Activated CD8-positive, alpha-beta memory T cell treated with anti-CD3 and anti-CD28 coated beads, Interleukin-2, amount 10 ng/mL, durations not matched to agents 7 days and 5 days (primary cell): ENCODE data around the gene TTLL8. TPM values are rescaled to one million over a fixed set of nuclear protein-coding genes. Genes with fewer than 3 reads are reported as not detected.

Experiments
- ATAC-seq: fragments of 150-1000 bp; cut with Tn5 transposase; one replicate; pipeline ENCODE4 v1.10.0; 2021; ENCODE audit warnings: moderate library complexity
- CTCF ChIA-PET: fragments of 350-600 bp; sonication (Branson Sonifier 250); formaldehyde crosslinking; loops from one replicate; lab custom pipeline; 2021; ENCODE audit warnings: antibody characterized with exemption; lab: Charles Lee
- DNase-seq: peaks from one replicate; pipeline ENCODE4 v3.0.0-alpha.2; 2020
- H3K27ac Mint-ChIP-seq: one replicate; pipeline ENCODE4 v1.8.0; 2021; ENCODE audit warnings: mild to moderate bottlenecking, mixed read lengths
- H3K27me3 Mint-ChIP-seq: one replicate; pipeline ENCODE4 v1.8.0; 2021; ENCODE audit warnings: mixed read lengths
- H3K36me3 Mint-ChIP-seq: one replicate; pipeline ENCODE4 v1.8.0; 2021; ENCODE audit warnings: mild to moderate bottlenecking, mixed read lengths
- H3K4me1 Mint-ChIP-seq: one replicate; pipeline ENCODE4 v1.8.0; 2021; ENCODE audit warnings: mixed read lengths
- H3K4me3 Mint-ChIP-seq: one replicate; pipeline ENCODE4 v1.8.0; 2021; ENCODE audit warnings: mild to moderate bottlenecking, moderate library complexity, mixed read lengths
- H3K9me3 Mint-ChIP-seq: one replicate; pipeline ENCODE4 v1.8.0; 2022; ENCODE audit warnings: low read depth, mixed read lengths
- total RNA-seq, 2 experiments: library from RNA; stranded (reverse); gene quantifications; one replicate each; pipeline ENCODE4 v1.2.3, GENCODE V29; 2021

The TTLL8 gene
- total RNA-seq, 2 experiments from 2014 or later, result not detected

DNA sequence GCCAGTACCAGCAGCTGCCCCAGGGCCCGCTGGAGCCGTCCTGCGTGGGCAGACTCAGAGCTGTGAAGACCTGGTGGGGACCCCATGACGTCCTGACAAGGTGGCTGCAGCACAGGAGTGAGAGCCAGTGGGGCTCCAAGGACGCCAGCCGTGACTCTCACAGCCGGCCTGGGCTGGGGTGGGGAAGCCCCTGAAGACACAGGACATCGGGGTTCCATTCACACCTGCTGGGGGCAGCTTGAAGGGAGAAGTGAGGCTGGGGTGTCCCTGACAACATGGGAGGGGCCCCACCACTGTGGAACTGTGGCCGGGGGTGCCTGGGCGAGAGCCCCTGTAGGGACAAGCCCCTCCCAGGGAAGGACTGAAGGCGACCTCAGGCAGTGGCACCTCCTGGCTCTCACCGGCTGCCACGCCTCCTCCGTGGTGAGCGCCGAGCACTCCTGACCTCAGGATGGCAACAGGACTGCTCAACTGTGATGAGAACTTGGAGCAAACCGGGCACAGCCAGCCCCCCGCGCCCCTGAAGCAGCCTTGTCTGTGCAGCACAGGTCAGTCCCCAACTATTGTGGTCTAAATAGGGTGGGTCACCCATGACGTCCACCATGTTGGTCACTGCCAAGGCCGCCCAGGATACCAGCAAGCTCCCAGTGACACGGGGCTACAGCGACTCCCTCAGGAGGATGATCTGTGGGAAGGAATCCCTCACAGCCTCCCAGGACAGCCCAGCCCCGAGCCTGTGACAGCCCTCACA lies 22.8 kb downstream of the TTLL8 start:
- H3K4me1 Mint-ChIP-seq, result peaks cover 10% of the 10 kb centered on the region
- no peaks in the 10 kb centered on the region for H3K36me3 Mint-ChIP-seq
- CTCF ChIA-PET, result interaction anchor here (1.2 kb wide), 1 partner anchor 268 kb away, joined by 4 read pairs; no protein-coding TSS in a partner anchor
- H3K27ac Mint-ChIP-seq, result no peak overlapping the region
- peaks cover 2% of the 10 kb centered on the region for H3K27me3 Mint-ChIP-seq
- H3K9me3 Mint-ChIP-seq, result no peaks in the 10 kb centered on the region
- ATAC-seq, result no peak
- DNase-seq, result no peak
- no peak overlapping the region for H3K4me3 Mint-ChIP-seq

DNA sequence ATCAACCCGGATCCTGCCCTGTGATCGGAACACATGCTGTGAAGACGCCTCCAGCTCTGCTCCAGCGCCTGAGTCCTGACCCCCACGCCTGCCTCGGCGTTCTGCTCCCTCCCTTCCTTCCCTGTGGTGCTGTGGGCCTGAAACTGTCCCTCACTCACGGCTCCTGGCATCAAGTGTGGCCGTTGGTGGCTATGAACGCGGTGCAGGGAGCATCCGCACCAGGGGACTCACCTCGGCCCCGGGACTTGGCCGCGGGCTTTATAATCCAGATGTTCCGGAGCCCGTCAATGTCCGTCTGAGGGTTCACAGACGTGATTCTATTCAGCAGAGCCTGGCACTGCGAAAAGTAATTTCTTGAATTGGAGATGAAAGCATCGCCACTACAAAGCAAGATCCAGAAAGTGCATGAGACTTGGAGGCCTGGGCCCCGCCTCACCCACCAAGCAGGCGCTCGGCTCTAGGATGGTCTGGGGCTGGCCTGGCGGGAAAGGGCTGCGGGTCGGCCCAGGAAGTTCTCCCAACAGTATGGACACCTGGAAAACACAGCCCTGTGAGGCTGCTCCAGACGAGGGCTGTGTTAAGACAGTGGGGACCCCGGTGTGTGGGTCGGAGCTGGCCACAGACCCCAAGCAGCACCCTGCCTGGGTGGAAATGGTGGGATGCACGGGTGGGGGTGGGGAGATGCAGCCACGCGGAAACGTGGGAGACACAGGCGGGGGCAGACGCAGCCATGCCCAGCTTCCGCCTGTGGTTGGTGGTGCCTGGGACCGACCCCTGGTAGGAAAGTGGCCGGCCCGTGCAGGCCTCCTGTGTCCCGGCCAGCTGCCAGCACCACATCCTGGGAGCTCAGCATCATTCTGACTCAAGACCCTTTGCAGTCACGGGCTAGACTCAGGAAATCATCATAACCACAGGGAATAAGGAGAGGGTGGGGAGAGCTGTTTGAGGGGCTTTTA lies 23.7 kb downstream of the TTLL8 start:
- H3K9me3 Mint-ChIP-seq, result no peaks in the 10 kb centered on the region
- CTCF ChIA-PET, result interaction anchor here (1.2 kb wide), 2 partner anchors 267 kb away, joined by 3 to 4 read pairs; no protein-coding TSS in a partner anchor
- H3K36me3 Mint-ChIP-seq, result no peaks in the 10 kb centered on the region
- no peak for ATAC-seq
- H3K27me3 Mint-ChIP-seq, result peaks cover 2% of the 10 kb centered on the region
- H3K27ac Mint-ChIP-seq, result no peak overlapping the region
- H3K4me1 Mint-ChIP-seq, result peaks cover 10% of the 10 kb centered on the region
- peak; percentile 61 for DNase-seq
- no peak overlapping the region for H3K4me3 Mint-ChIP-seq

DNA sequence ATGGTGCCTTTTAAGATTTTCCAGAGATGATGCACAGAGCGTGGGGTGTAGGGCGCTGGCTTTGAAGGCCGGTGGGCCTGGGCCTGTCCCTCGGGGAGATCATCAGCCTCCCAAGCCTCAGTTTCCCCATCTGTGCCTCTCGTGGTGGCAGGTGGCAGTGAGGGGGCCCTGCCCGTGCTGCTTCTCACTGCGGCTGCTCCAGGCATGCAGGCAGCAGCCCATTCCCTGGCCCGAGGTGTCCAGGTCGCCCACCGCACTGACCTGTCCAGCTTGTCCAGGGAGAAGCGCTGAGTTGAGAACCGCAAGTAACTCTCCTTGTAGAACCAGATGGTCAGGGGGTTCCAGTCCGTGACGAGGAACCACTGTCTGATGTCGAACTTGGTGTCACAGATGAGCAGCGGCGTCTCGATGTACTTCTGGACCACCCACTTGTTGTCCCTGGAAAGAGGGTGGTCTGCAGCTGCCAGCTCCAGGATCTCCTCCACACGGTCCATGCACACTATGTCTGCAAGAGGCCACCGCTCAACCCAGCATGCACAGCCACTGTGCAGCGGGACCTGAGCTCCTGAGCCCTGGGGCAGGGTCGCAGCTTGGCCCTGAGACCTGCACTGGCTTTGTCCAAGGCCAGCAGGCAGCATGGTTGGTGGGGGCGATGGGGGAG lies 25.0 kb downstream of the TTLL8 start:
- ATAC-seq, result no peak
- CTCF ChIA-PET, result interaction anchor here (1.2 kb wide), 1 partner anchor 266 kb away, joined by 3 read pairs; no protein-coding TSS in a partner anchor
- H3K9me3 Mint-ChIP-seq, result no peaks in the 10 kb centered on the region
- no peak for DNase-seq
- no peaks in the 10 kb centered on the region for H3K27me3 Mint-ChIP-seq
- H3K36me3 Mint-ChIP-seq, result no peaks in the 10 kb centered on the region
- no peak overlapping the region for H3K27ac Mint-ChIP-seq
- no peak overlapping the region for H3K4me3 Mint-ChIP-seq
- peaks cover 10% of the 10 kb centered on the region for H3K4me1 Mint-ChIP-seq

DNA sequence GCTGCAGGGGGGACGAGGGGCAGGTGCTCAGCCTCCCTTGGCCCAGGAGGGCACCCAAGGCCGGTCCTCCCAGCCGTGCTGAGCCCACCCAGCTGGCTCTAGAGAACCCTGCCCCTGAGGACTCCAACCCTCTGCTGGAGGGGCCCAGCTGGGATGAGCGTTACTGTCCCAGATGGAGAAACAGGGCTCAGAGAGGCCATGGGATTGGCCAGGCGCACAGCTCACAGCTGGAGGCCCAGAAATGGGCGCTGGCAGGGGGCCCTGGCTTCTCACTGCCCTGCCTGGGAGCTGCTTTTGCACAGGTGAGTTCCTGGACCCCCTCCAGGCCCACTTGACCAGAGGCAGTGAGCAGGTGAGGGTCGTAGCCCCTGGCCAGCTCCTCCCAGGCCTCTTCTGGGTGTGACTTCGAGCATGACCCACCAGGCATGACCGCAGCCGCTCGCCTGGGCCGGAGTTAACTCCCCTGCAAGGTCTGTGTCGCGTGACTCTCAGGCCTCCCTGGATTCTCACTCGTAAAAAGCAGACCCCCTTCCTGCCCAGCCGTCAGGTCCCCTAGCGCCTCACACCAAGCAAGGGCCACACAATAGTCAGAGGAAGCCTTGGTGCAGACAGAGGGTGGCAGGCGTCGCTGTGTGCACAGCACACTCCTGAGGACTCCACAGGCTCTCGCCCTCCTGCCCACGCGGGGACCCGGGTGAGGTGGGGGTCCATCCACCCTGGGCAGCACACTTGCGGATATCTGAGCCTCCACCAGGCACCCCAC lies 25.8 kb downstream of the TTLL8 start:
- H3K4me1 Mint-ChIP-seq, result peaks cover 12% of the 10 kb centered on the region
- peaks cover 5% of the 10 kb centered on the region for H3K27me3 Mint-ChIP-seq
- ATAC-seq (no peak), DNase-seq (no peak)
- no peak overlapping the region for H3K4me3 Mint-ChIP-seq
- H3K9me3 Mint-ChIP-seq, result no peaks in the 10 kb centered on the region
- no peaks in the 10 kb centered on the region for H3K36me3 Mint-ChIP-seq
- CTCF ChIA-PET, result interaction anchor here (1.3 to 3.1 kb wide), 4 partner anchors 38 to 265 kb away, joined by 4 to 38 read pairs (median 9); no protein-coding TSS in a partner anchor
- H3K27ac Mint-ChIP-seq, result no peak overlapping the region

DNA sequence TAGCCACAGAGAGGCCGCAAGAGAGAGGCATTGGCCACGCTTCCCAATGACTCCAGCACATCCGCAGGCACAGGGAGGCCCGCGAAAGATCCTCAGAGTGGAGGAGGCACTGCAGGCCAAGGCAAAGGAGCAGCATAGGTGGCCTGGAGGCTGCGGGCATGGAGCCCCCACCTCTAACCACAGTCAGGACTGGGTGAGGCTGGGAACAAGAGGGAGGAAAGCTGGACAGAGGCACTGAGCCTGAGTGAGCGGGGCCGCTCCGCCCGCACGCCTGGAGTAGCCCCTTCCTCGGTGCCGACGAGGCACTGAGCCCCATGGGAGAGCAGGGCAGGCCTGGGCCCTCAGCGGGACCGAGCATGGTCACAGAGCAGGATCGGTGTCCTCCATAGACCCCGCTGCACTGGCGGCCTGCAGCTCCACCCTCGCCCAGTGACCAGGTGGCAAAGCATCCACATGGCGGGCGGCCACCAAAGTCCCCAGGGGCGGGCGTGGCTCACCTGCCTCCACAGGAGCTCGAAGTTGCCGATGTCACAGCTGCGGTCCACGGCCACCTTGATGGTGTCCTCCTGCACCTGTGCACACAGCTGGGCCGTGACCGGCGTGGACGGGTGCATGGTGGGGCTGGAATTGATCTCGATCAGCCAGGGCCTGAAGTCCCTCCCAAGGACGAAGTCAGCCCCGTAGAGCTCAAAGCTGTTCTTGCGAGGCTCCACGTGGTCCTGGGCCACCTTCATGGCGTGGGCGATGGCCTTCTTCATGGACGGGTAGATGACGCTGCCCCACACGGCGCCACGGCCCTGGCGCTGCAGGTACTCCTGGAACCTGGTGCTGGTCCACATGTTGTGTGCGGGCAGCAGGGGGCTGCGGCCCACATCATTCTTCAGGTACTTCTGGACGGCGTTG lies 26.7 kb downstream of the TTLL8 start:
- DNase-seq (no peak), ATAC-seq (no peak)
- Mint-ChIP-seq H3K36me3 (no peaks in the 10 kb centered on the region), H3K27me3 (peaks cover 5% of the 10 kb centered on the region), H3K4me1 (peaks cover 12% of the 10 kb centered on the region), H3K27ac (no peak overlapping the region), H3K4me3 (no peak overlapping the region), H3K9me3 (no peaks in the 10 kb centered on the region)
- CTCF ChIA-PET, result interaction anchor here (0.8 to 3.1 kb wide), 15 partner anchors 14 to 268 kb away, joined by 3 to 38 read pairs (median 5); no protein-coding TSS in a partner anchor

DNA sequence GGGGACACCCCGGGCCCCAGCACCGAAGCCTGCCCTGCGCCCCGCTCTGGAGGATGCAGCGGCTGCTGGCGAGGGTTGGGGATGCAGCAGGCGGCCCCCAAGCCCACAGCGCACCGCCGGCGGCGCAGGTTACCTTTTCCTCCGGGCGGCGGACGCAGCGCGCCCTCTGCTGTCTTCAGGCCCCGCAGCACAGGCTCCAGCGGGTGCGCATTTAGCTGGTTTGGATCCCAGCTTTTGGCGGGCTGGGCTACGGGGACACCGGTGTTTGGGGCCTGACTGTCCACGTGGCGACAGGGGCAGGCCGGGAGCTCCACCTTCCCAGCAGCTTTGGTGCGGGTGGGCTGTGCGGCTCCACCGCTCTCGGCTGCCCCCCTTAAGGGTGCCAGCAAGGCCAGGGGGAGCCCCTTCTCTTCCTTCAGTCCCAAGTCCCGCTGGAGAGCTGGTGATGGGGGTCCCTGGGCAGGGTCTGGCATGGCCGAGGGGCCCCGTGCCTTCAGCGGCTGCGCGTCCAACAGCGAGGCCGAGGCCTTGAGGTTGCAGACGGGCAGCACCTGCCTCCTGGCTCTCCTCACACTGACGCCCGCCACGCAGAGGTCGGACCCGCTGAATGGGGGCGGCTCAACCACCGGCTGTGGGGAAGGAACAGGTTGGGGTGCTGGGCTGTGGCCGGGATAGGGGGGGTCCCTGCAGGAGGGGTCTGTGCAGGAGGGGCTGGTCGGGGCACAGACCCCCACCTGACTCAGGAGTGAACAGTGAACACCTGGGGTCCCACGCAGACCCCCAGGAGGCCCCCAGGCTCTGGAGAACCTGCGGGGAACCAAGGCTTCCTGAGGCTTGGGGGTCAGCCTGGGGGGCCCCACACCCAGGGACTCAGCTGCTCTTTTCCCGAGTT lies 27.6 kb downstream of the TTLL8 start:
- H3K36me3 Mint-ChIP-seq, result no peaks in the 10 kb centered on the region
- peaks cover 5% of the 10 kb centered on the region for H3K27me3 Mint-ChIP-seq
- no peaks in the 10 kb centered on the region for H3K9me3 Mint-ChIP-seq
- DNase-seq (peak; percentile 86), ATAC-seq (peak; percentile 96)
- CTCF ChIA-PET, result interaction anchor here (0.6 to 3.1 kb wide), 38 partner anchors 8 to 290 kb away, joined by 3 to 48 read pairs (median 4); partner anchors contain the start of genes ALG12, CRELD2 and MLC1
- H3K27ac Mint-ChIP-seq, result no peak overlapping the region
- H3K4me1 Mint-ChIP-seq, result peaks cover 12% of the 10 kb centered on the region
- H3K4me3 Mint-ChIP-seq, result no peak overlapping the region

DNA sequence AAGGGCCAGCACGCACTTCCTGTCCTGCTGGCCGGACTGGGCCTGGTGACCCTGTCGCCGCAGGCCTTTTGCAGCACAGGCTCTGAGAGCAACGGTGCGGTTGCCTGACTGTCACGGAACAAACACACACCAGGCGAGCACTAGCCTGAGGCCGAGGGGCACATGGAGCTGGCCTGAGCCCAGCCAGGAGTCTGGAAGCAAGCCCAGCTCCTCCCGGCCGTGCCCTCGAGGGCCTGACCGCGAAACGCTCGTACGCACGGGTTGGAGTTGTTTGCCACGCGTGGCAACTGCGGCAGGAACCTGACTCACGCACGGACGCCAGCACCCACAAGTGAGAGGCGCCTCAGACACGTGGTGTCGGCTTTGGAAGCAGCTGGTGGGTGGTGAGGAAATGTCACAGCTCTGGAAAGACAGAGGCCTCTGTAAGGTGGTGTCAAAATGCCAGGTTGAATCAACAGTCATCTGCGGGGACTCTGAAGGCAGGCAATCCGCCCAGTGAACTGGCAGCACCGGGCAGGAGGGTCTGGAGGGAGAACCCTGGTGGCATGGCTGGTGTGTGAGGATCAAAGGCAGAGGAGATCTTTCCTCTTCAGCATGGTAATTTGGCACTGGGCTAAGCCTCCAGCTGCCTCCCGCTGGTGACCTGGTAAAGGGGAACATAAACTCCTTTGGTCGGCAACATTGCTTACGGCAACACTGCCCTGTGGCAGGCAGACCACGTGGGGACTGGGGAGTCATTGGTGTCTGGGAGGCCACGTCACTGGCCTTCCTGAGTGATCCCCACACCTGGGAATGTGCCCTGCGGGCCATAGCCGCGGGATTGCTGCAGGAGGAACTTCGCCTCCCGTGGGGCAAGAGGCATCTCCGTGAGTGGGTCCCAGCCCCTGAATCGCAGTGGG lies 30.2 kb downstream of the TTLL8 start:
- Mint-ChIP-seq H3K4me3 (no peak overlapping the region), H3K36me3 (no peaks in the 10 kb centered on the region), H3K27ac (no peak overlapping the region), H3K27me3 (peaks cover 14% of the 10 kb centered on the region), H3K9me3 (no peaks in the 10 kb centered on the region), H3K4me1 (peaks cover 5% of the 10 kb centered on the region)
- DNase-seq, result no peak
- no peak for ATAC-seq
- CTCF ChIA-PET, result interaction anchor here (1.2 to 2.3 kb wide), 2 partner anchors 97 to 260 kb away, joined by 3 to 15 read pairs; no protein-coding TSS in a partner anchor

DNA sequence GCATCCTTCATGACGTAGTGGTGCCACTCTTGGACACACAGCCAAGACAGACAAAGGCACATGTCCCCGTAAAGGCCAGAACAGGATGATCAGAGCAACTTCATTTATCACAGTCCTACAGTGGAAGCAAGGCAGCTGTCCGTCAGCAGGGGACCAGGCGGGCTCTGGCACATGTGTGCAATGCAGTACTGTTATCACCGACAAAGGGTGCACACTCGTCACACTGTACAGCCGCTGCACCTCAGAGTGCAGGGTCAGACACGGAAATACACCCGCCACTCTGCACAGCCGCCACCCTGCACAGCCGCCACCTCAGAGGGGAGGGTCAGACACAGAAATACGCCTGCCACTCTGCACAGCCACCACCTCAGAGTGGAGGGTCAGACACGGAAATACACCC lies 32.1 kb downstream of the TTLL8 start:
- Mint-ChIP-seq H3K36me3 (no peaks in the 10 kb centered on the region), H3K4me1 (peaks cover 5% of the 10 kb centered on the region), H3K4me3 (no peak overlapping the region), H3K9me3 (no peaks in the 10 kb centered on the region), H3K27ac (no peak overlapping the region), H3K27me3 (peaks cover 14% of the 10 kb centered on the region)
- ATAC-seq (no peak), DNase-seq (no peak)
- CTCF ChIA-PET, result interaction anchor here (2.3 kb wide), 1 partner anchor 96 kb away, joined by 15 read pairs; no protein-coding TSS in a partner anchor

DNA sequence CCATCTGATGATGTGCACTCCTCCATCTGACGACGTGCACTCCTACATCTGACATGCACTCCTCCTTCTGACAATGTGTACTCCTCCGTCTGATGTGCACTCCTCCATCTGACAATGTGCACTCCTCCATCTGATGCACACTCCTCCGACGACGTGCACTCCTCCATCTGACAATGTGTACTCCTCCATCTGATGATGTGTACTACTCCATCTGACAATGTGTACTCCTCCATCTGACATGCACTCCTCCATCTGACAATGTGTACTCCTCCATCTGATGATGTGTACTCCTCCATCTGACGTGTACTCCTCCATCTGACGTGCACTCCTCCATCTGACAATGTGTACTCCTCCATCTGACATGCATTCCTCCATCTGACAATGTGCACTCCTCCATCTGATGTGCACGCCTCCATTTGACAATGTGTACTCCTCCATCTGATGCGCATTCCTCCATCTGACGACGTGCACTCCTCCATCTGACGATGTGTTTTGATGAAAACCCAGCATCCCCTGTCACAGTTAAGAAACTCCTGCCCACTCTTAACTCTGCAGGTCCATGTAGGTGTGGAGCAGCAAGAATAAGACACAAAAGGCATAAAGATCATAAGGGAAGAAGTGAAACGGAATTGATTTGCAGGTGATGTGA lies 35.8 kb downstream of the TTLL8 start:
- DNase-seq (no peak), ATAC-seq (no peak)
- Mint-ChIP-seq H3K9me3 (peaks cover 2% of the 10 kb centered on the region), H3K27me3 (peaks cover 15% of the 10 kb centered on the region), H3K4me3 (no peak overlapping the region), H3K4me1 (peaks cover 20% of the 10 kb centered on the region), H3K36me3 (peaks cover 2% of the 10 kb centered on the region), H3K27ac (no peak overlapping the region)
- CTCF ChIA-PET, result no interaction called here

DNA sequence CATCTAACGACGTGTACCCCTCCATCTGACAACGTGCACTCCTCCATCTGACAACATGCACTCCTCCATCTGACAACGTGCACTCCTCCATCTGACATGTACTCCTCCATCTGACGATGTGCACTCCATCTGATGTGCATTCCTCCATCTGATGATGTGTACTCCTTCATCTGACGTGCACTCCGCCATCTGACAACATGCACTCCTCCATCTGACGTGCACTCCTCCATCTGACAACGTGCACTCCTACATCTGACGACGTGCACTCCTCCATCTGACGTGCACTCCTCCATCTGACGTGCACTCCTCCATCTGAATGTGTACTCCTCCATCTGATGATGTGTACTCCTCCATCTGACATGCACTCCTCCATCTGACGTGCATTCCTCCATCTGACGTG lies 37.5 kb downstream of the TTLL8 start:
- peaks cover 15% of the 10 kb centered on the region for H3K27me3 Mint-ChIP-seq
- H3K36me3 Mint-ChIP-seq, result peaks cover 2% of the 10 kb centered on the region
- DNase-seq (no peak), ATAC-seq (no peak)
- CTCF ChIA-PET, result no interaction called here
- H3K9me3 Mint-ChIP-seq, result peaks cover 2% of the 10 kb centered on the region
- peaks cover 35% of the 10 kb centered on the region for H3K4me1 Mint-ChIP-seq
- no peak overlapping the region for H3K27ac Mint-ChIP-seq
- no peak overlapping the region for H3K4me3 Mint-ChIP-seq
